HG03025 (cell line): ENCODE data around the gene ANKRD9.
"Not testable (repeated sequence)": the region's sequence is repeated elsewhere in the genome, so short reads cannot be mapped to it uniquely, and the experiment has no call there.

Experiments
- ATAC-seq: cut with Tn5 transposase; IDR thresholded peaks from one replicate; pipeline ENCODE4 v1.9.1; 2021; ENCODE audit warnings: mild to moderate bottlenecking, moderate library complexity; ENCODE audit not compliant: unreplicated experiment, low FRiP score

Gene ANKRD9, protein sequence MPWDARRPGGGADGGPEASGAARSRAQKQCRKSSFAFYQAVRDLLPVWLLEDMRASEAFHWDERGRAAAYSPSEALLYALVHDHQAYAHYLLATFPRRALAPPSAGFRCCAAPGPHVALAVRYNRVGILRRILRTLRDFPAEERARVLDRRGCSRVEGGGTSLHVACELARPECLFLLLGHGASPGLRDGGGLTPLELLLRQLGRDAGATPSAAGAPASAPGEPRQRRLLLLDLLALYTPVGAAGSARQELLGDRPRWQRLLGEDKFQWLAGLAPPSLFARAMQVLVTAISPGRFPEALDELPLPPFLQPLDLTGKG

DNA sequence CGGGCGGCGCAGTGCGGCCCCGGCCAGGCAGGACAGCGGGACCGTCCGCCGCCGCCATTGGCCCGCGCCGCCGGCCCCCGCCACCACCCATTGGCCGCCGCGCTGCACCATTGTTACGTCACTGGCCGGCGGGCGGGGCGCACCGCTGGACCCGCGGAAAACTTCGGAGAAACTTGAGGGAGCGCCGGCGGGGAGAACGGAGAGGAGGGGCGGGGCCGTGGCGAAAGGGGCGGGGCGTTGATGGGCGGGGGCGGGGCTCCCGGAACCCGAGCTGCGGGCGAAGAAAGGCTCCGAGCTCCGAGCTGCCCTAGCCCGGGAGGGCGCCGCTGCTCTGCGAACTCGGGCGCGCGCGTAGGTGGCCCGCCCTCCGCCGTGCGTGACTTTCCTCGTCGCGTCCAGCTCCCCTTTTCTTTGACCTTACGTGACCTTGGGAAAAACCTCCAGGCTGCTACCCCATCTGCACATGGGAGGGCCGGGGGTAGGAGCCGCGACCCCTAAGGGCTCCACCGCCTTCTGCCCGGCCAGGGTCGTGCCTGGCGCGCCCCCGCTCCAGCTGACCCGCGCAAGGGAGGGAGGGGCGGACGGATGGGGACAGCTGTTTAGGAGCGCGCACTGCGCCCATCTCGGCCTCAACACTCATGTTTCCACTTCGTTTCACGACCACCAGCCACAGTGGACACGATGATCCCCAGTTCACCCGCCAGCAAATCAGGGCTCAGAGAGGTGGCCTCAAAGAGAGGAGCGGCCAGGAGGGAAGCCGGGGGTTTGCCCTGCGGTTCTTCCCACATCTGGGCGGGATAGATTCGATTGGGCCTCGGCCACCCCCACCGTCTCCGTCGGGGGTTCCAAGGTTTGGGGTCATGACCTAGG lies at the start of gene ANKRD9:
Gene ANKRD9, minus strand, starts transcription at position 31 of the 870 bp plus-strand sequence. CDS start 1,887 bp downstream, outside the sequence.
- peak; percentile 83 for ATAC-seq

DNA sequence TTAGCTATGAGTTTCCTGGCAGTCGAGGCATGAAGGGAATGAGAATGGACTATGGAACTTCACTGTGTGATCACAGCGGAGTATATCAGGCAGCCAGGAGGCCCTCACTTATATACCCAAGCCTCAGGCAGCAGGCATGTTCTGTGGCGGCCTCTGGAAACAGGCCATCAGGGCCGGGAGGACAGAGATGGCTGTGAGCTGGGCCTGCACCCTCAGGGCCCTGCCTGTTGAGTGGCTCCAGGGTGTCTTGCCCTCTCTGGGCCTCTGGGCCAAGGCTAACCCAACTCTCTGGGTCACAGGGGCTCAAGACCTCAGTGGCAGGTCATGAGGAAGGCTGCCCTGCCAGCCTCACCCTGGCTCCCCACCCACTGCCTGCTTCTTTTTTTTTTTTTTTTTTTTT lies 49.0 kb upstream of the ANKRD9 start:
- ATAC-seq = no peak

DNA sequence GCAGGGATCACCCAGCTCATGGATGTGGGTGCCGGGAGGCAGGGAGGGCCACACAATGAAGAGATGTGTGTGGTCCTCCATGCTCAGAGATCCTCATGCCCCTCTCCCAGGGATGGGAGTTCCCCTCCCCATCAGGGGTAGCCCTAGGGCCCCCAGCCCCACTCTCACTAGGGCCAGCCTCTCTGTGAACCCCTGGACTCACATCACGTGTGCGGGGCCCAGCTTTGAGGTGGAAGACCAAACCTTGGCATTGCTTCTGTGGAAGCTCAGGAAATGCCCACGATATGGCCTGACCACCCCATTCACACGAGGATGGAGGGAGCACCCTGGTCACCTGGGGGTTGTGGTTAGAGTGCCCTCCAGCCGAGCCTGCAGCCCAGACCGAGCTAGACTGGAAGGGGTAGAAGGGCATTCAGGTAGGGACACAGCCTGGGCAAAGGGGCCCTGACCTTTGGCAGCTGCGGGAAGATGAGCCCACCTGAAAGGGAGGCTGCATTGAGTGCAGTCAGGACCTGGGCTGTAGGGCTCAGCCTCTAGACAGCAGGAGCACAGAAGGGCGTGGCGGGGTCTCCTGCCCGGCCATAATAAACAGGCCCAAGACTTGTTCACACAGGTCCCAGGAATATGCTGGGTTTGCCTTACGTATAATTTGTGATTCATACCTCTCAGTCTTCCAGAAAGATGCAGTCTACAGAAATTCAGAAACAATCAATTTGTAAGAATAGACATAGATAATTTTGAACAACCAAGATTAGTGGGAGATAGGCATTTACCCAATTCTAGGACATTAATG lies 48.1 kb upstream of the ANKRD9 start:
- no peak for ATAC-seq

- ATAC-seq = no peak
These were observed 46.6 kb upstream of the ANKRD9 start for GRCh38 chr14:102556098-102556677.

- ATAC-seq = no peak
These were observed 45.5 kb upstream of the ANKRD9 start for GRCh38 chr14:102554821-102555819.

DNA sequence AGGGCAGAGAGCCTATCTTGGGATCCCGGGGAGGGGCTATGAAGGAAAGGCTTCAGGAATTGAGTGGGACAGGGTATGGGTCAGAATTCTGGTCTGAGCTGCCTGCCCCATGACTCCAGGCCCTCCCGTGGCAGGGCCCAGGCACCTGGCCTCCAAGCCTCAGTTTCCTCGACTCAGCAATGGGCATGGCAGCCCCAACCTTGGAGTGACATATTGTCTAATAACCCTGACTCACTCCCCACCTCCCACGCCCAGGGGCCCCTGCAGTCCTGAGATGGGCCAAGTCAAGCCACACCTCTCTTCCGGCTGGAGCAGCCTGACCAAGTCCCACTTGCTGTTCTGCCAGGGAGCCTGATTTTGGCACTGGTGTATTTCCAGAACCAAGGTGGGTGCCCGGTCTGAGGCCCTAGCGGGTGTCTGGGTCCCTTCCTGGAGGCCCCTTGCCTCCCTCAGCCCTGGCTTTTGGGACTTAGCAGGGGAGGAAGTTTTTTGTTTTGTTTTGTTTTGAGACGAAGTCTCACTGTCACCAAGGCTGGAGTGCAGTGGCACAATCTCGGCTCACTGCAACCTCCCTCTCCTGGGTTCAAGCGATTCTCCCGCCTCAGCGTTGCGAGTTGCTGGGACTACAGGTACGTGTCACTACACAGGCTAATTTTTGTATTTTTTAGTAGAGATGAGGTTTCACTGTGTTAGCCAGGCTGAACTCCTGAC lies 42.6 kb upstream of the ANKRD9 start:
- ATAC-seq = no peak

DNA sequence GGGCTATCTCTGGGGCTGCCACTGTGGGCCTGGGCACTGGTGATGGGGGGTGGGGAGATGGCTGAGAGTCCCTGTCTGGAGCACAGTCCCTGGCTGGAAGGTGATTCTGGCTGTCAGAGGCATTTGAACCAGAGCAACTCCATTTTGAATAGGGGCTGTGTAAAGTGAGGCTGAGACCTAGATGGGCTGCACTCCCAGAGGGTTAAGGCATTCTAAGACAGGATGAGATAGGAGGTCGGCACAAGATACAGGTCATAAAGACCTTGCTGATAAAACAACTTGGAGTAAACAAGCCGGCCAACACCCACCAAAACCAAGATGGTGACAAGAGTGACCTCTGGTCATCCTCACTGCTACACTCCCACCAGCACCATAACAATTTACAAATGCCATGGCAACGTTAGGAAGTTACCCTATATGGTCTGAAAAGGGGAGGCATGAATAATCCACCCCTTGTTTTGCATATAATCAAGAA lies 41.4 kb upstream of the ANKRD9 start:
- not testable (repeated sequence) for ATAC-seq

- no peak for ATAC-seq
These were observed 39.2 kb upstream of the ANKRD9 start for GRCh38 chr14:102548616-102549240.

GRCh38 chr14:102545461-102546265 lies 36.1 kb upstream of the ANKRD9 start:
- no peak for ATAC-seq

DNA sequence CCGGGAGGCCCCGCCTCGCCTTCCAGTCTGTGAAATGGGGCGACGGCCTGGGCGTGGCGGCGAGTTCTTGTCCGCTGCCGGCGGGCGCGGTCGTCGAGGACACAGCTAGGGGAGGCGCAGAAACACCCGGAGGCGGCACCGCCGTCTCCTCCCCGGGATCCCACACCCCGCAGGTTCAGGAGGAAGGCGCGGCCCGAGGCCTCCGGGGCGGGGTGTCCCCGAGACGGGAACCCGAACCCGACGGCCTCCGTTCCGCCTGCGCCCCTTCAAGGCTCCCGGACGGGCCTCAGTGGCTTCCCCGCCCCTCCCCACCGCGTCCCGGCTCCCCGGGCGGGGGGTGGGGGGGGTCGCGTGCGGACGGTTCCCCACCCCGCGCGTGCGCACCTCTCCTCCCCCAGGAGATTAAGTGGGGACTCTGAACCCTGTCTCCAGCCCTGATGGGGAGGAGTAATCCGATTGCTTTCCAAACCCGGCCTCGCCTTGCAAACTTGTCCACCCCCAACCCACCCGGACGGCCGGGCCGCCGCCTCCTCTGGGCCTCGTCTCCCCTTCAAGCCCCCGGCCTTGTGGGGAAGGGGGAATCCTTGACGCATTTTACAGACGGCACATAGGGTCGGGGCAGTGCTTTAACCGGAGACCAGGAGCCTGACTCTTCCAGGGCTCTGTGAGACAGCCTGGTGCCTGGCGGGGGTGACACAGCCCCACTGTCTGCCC lies 35.3 kb upstream of the ANKRD9 start:
- ATAC-seq = no peak

DNA sequence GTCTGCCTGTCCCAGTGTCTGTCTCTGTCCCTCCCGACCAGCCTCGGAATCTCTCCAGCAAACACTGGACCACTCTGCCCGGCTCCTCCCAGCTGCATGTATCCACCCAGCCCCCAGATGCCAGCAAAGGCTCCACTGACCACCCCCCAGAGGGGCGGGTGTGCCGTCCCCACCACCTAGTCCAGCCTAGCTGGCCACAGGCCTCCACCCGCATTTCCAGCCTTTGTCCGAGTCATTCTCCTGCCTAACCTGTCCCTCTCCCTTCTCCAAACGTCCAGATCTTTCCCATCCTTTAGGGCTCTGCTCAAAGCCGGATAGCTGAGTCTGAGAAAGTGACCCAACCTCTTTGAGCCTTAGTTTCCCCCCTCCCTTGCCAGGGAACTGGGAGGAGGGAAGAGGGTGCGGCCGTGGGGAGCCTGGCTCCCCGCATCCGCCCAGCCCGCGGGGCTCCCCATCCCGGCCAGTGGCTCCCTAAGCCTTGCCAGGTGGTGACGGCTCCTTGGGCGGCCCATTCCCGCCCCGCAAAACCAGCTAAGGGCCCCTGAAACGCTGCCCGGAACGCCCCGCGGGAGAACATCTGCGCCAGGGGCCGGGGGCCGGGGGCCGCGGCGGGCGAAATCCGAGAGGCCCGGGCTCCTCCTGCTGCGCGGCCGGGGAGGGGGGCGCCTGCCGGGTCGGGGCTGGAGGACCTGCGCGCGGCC lies 34.6 kb upstream of the ANKRD9 start:
- no peak for ATAC-seq

DNA sequence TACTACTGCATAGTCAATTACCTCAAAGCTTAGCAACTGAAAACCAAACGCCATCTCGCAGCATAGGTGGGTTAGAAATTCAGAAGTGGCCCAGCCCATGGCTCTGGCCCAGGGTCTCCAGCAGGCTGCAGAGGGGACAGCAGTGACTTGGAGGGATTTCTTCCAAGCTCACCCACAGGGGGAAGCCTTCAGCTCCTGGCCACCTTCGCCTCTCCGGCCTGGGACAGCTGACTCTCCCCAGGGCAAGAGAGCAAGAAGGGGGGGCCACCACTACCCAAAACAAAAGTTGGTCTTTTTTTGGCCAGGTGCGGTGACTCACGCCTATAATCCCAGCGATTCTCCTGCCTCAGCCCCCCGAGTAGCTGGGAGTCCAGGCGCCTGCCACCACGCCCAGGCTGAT lies 32.2 kb upstream of the ANKRD9 start:
- ATAC-seq = no peak

DNA sequence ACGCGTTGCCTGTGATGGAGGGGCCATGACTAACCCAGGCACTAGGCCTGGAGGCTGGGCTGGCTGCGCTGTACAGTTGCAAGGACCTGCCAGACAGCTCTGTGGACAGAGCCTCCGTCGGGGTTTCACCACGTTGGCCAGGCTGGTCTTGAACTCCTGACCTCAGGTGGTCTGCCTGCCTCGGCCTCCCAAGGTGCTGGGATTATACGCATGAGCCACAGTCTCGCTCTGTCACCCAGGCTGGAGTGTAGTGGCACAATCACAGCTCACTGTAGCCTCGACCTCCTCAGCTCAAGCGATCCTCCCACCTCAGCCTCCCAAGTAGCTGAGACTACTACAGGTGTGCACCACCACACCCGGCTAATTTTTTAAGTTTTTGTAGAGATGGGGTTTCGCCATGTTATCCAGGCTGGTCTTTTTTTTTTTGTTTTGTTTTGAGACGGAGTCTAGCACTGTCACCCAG lies 31.5 kb upstream of the ANKRD9 start:
- not testable (repeated sequence) for ATAC-seq

- ATAC-seq = no peak
These were observed 30.9 kb upstream of the ANKRD9 start for GRCh38 chr14:102540315-102541028.

DNA sequence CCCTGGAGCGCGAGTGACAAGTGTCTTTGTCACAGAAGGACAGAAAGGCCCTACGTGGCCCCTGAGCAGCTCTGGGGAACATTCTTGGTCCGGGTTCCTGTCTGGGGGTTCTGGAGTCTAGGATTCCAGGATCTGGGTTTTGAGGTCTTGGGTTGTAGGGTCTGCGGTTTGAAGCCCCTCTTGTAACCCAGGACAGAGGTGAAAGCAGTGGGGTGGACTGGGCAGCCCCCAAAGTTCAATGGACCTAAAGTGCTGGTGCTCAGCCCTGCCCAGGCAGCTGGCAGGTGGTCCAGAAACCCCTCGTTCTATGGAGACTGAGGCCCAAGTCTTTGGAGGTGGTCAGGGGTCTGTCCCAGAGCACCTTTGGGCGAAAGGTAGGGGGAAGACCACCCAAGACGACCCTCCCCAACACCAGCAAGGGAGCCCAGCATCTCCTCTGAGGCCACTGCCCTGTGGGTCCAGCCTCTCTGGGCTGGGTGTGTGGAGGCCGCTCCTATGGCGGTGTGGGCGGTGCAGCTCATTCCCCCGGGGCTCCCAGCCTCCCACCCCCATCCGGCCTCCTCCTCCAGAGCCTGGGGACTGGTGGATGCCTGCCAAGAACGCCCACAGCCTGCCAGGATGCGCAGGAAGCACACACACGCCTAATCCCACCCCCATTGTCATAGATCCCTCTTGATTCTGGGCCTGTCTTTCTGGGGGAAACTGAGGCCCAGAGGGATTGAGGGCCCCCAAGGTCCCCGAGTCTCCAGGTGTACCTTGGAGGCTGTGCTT lies 30.2 kb upstream of the ANKRD9 start:
- no peak for ATAC-seq
